ENCODE measurements around the gene LTBP1.

- TF ChIP-seq CTCF (conservative IDR thresholded peaks at IDR 0.05; ENCODE audit: low read depth, low read length) (no peak), EZH2 (IDR thresholded peaks at IDR 0.05; ENCODE audit: borderline replicate concordance, low read depth, low read length, poor library complexity, severe bottlenecking) (no peak)
These were observed 62.5 kb downstream of the LTBP1 start for GRCh38 chr2:33009249-33009648.
